MM.1S (cell line): Measurements from ENCODE around the gene FBXO34.

ENCODE experiments used
- DNase-seq: peaks from one replicate; pipeline ENCODE4 v3.0.0-alpha.2; 2015
- H2AFZ ChIP-seq: fragments of 300-600 bp; sonication (generic); 2 replicates; pipeline ENCODE4 v1.6.0; 2016; ENCODE audit warnings: antibody characterized with exemption, low read length
- H3F3A ChIP-seq: fragments of 300-600 bp; sonication (generic); 2 replicates; pipeline ENCODE4 v1.6.1; 2016; ENCODE audit warnings: mild to moderate bottlenecking, antibody characterized with exemption, low read length, moderate library complexity, mixed read lengths; ENCODE audit not compliant: insufficient read depth
- H3K27ac ChIP-seq: fragments of 300-600 bp; sonication (generic); 2 replicates; pipeline ENCODE4 v1.5.1; 2016; ENCODE audit warnings: mild to moderate bottlenecking, low read length
- H3K27me3 ChIP-seq: fragments of 300-600 bp; sonication (generic); replicated peaks from 2 replicates; pipeline ENCODE4 v1.6.0; 2016; ENCODE audit warnings: low read length; ENCODE audit not compliant: insufficient read depth
- H3K36me3 ChIP-seq: fragments of 300-600 bp; sonication (generic); replicated peaks from 2 replicates; pipeline ENCODE4 v1.6.1; 2016; ENCODE audit warnings: mild to moderate bottlenecking, low read length, mixed read lengths; ENCODE audit not compliant: insufficient read depth
- H3K4me1 ChIP-seq: fragments of 300-600 bp; sonication (generic); 2 replicates; pipeline ENCODE4 v1.6.1; 2016; ENCODE audit warnings: low read length, mixed read lengths
- H3K4me2 ChIP-seq: fragments of 300-600 bp; sonication (generic); 2 replicates; pipeline ENCODE4 v1.6.0; 2016; ENCODE audit warnings: low read depth, low read length
- H3K4me3 ChIP-seq: fragments of 300-600 bp; sonication (generic); 2 replicates; pipeline ENCODE4 v1.5.1; 2016; ENCODE audit warnings: low read length, mixed read lengths
- H3K79me2 ChIP-seq: fragments of 300-600 bp; sonication (generic); 2 replicates; pipeline ENCODE4 v1.6.1; 2016; ENCODE audit warnings: mixed run types, low read length, mixed read lengths
- H3K9ac ChIP-seq: fragments of 300-600 bp; sonication (generic); 2 replicates; pipeline ENCODE4 v1.6.1; 2016; ENCODE audit warnings: low read length, mixed read lengths
- H3K9me2 ChIP-seq: fragments of 300-600 bp; sonication (generic); replicated peaks from 2 replicates; pipeline ENCODE4 v1.6.1; 2016; ENCODE audit warnings: mild to moderate bottlenecking, low read length, mixed read lengths; ENCODE audit not compliant: insufficient read depth
- H3K9me3 ChIP-seq: fragments of 300-600 bp; sonication (generic); replicated peaks from 2 replicates; pipeline ENCODE4 v1.6.1; 2016; ENCODE audit warnings: mild to moderate bottlenecking, low read length, mixed read lengths; ENCODE audit not compliant: insufficient read depth
- H4K20me1 ChIP-seq: fragments of 300-600 bp; sonication (generic); 2 replicates; pipeline ENCODE4 v1.6.1; 2016; ENCODE audit warnings: mild to moderate bottlenecking, low read length, moderate library complexity, mixed read lengths; ENCODE audit not compliant: insufficient read depth
- EZH2 ChIP-seq: fragments of 300-600 bp; sonication (generic); optimal IDR thresholded peaks from 2 replicates; pipeline ENCODE3; 2017; ENCODE audit warnings: low read depth, mild to moderate bottlenecking, antibody characterized with exemption, low read length, mixed read lengths
- EZH2phosphoT487 ChIP-seq: fragments of 300-600 bp; sonication (generic); IDR thresholded peaks from 2 replicates; pipeline ENCODE4 v1.6.1; 2018; ENCODE audit warnings: antibody characterized with exemption, low read length
- TF ChIP-seq, protein P1 (sequence below): fragments of 300-600 bp; sonication (generic); IDR thresholded peaks from 2 replicates; pipeline ENCODE4 v1.5.1; 2016; ENCODE audit warnings: antibody characterized with exemption, low read length, mixed read lengths

FBXO34 gene

DNA sequence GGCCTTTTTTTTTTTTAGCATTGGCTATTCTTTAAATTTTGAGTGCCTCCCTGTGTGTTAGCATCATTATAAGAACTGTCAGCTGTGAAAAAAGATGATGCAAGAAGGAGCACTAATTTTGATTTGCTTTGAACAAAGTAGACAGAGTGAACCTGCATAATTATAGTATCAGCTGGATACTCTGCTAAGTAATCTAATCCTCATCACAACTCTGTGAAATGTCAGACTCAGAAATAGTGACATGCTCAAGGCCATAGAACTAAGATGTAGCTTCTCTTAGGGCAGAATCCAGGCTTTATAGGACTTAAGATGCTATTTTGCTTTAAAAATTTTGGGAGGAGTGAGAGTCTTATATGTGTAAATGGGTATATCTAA is 31.9 kb downstream of the FBXO34 start:
- TF ChIP-seq, protein P1, sequence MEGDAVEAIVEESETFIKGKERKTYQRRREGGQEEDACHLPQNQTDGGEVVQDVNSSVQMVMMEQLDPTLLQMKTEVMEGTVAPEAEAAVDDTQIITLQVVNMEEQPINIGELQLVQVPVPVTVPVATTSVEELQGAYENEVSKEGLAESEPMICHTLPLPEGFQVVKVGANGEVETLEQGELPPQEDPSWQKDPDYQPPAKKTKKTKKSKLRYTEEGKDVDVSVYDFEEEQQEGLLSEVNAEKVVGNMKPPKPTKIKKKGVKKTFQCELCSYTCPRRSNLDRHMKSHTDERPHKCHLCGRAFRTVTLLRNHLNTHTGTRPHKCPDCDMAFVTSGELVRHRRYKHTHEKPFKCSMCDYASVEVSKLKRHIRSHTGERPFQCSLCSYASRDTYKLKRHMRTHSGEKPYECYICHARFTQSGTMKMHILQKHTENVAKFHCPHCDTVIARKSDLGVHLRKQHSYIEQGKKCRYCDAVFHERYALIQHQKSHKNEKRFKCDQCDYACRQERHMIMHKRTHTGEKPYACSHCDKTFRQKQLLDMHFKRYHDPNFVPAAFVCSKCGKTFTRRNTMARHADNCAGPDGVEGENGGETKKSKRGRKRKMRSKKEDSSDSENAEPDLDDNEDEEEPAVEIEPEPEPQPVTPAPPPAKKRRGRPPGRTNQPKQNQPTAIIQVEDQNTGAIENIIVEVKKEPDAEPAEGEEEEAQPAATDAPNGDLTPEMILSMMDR, result no peak
- no peak for TF ChIP-seq EZH2phosphoT487
- no peak for TF ChIP-seq EZH2
- Histone ChIP-seq H3K9me2 (no peaks in the 10 kb centered on the region), H4K20me1 (no peaks in the 10 kb centered on the region), H3F3A (no peaks in the 10 kb centered on the region), H3K36me3 (no peaks in the 10 kb centered on the region), H3K27me3 (no peaks in the 10 kb centered on the region), H3K4me1 (peaks cover 2% of the 10 kb centered on the region; the same call in 1 of the 2 replicates), H3K4me2 (no peak overlapping the region), H3K79me2 (peaks cover 18% of the 10 kb centered on the region), H3K27ac (no peak overlapping the region), H2AFZ (no peak overlapping the region), H3K9ac (no peak overlapping the region), H3K9me3 (no peaks in the 10 kb centered on the region), H3K4me3 (no peak overlapping the region)
- no peak for DNase-seq

DNA sequence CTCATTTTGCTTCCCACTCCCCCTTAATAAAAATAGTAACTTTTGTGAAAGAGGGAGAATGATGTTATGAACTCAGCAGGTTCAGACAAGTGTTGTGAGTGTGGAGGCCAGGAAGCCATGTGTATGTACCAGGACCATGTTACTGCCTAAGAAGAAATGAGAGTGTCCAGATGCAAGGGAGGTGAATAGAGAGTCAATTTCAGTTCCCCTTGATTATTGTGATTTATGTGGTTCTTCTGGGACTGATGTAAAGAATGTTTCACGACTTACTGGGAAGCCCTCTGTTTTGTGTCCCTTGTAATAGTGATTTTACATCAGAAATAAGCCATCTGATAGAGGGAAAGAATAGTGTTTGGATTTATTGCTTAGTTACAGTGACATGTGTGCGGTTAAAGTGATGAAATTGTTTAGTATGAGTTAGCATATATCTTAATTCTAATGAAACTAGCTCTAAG is 32.5 kb downstream of the FBXO34 start:
- TF ChIP-seq EZH2phosphoT487, result no peak
- TF ChIP-seq EZH2, result no peak
- TF ChIP-seq, protein P1, result no peak
- no peak overlapping the region for H3K9ac ChIP-seq
- no peaks in the 10 kb centered on the region for H3F3A ChIP-seq
- no peaks in the 10 kb centered on the region for H3K9me2 ChIP-seq
- no peak for DNase-seq
- no peaks in the 10 kb centered on the region for H3K4me1 ChIP-seq
- H3K9me3 ChIP-seq, result no peaks in the 10 kb centered on the region
- H3K27ac ChIP-seq, result no peak overlapping the region
- H3K4me3 ChIP-seq, result no peak overlapping the region
- H3K27me3 ChIP-seq, result no peaks in the 10 kb centered on the region
- no peaks in the 10 kb centered on the region for H4K20me1 ChIP-seq
- no peak overlapping the region for H2AFZ ChIP-seq
- peaks cover 12% of the 10 kb centered on the region for H3K79me2 ChIP-seq
- no peak overlapping the region for H3K4me2 ChIP-seq
- H3K36me3 ChIP-seq, result no peaks in the 10 kb centered on the region

DNA sequence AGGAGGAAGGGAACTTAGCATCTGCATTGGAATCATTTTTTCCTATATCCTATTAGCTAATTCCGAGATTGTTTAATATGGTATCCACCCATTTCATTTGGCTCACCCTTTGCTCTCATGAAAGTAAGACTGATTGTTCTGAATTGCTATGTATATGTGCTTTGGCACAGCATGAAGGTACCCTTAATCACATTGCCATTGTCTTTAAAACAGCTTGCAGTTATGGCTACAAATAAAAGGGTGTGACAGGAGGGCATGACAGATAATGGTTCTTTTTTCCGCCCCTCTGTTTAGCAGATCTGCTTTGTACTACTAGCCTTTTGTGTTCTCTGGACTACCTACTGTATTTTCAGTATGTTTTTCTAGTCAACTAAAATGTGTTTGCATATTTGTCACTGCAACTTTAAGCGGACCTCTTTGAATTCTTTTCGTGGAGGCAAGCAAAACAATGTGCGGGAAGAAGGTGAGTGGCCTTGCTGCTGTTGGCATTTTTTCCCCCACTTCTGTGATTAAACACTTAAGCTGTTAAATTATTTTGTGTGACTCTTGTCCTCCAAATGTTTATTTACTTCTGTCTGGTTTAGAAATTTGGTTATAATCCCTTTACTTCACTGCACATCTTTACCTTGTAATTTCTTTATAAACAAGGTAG is 35.8 kb downstream of the FBXO34 start:
- Histone ChIP-seq H3K36me3 (no peaks in the 10 kb centered on the region), H2AFZ (no peak overlapping the region), H3K9me2 (no peaks in the 10 kb centered on the region), H3K4me1 (no peaks in the 10 kb centered on the region), H3K4me3 (no peak overlapping the region), H3K79me2 (peaks cover 8% of the 10 kb centered on the region; the same call in 1 of the 2 replicates), H3F3A (no peaks in the 10 kb centered on the region), H3K9me3 (no peaks in the 10 kb centered on the region), H3K4me2 (no peak overlapping the region), H3K9ac (no peak overlapping the region), H3K27ac (no peak overlapping the region), H3K27me3 (no peaks in the 10 kb centered on the region), H4K20me1 (no peaks in the 10 kb centered on the region)
- TF ChIP-seq EZH2 (no peak), EZH2phosphoT487 (no peak)
- TF ChIP-seq, protein P1, result no peak
- DNase-seq, result no peak
